EH (cell line): ENCODE data around the gene LYPD8.
"Not testable (repeated sequence)": the region's sequence is repeated elsewhere in the genome, so short reads cannot be mapped to it uniquely, and the experiment has no call there.

Experiments
- DNase-seq: peaks from one replicate; pipeline ENCODE4 v3.0.0-alpha.2; 2015; ENCODE audit warnings: low read depth

LYPD8 gene

GRCh38 chr1:248755517-248755916, at the start of gene LYPD8:
Gene LYPD8 (minus strand): TSS chr1:248755759. CDS start chr1:248751081, 4,678 bp downstream.
- DNase-seq: no peak

GRCh38 chr1:248804771-248805681, 49.5 kb upstream of the LYPD8 start:
- DNase-seq: no peak

GRCh38 chr1:248803501-248803900, 47.9 kb upstream of the LYPD8 start:
- DNase-seq: not testable (repeated sequence)

- DNase-seq: no peak
Measured at GRCh38 chr1:248802454-248802853, 46.9 kb upstream of the LYPD8 start.

GRCh38 chr1:248800459-248800858, 44.9 kb upstream of the LYPD8 start:
- no peak for DNase-seq

GRCh38 chr1:248798791-248799190, 43.2 kb upstream of the LYPD8 start:
- no peak for DNase-seq

GRCh38 chr1:248794663-248795062, 39.1 kb upstream of the LYPD8 start:
- not testable (repeated sequence) for DNase-seq

- no peak for DNase-seq
Measured at GRCh38 chr1:248793592-248793991, 38.0 kb upstream of the LYPD8 start.

- DNase-seq: no peak
Measured at GRCh38 chr1:248792342-248792741, 36.8 kb upstream of the LYPD8 start.

GRCh38 chr1:248791010-248791409, 35.5 kb upstream of the LYPD8 start:
- no peak for DNase-seq

- DNase-seq: no peak
Measured at GRCh38 chr1:248790456-248790855, 34.9 kb upstream of the LYPD8 start.

- DNase-seq: not testable (repeated sequence)
Measured at GRCh38 chr1:248789337-248789736, 33.8 kb upstream of the LYPD8 start.

GRCh38 chr1:248788327-248788726, 32.8 kb upstream of the LYPD8 start:
- no peak for DNase-seq

- no peak for DNase-seq
Measured at GRCh38 chr1:248787430-248787829, 31.9 kb upstream of the LYPD8 start.

- DNase-seq: no peak
Measured at GRCh38 chr1:248786156-248786555, 30.6 kb upstream of the LYPD8 start.

GRCh38 chr1:248783367-248783766, 27.8 kb upstream of the LYPD8 start:
- no peak for DNase-seq

GRCh38 chr1:248782416-248783141, 27.0 kb upstream of the LYPD8 start:
- no peak for DNase-seq

- DNase-seq: no peak
Measured at GRCh38 chr1:248779350-248779749, 23.8 kb upstream of the LYPD8 start.

- no peak for DNase-seq
Measured at GRCh38 chr1:248778906-248779305, 23.3 kb upstream of the LYPD8 start.

- no peak for DNase-seq
Measured at GRCh38 chr1:248776991-248777390, 21.4 kb upstream of the LYPD8 start.

- no peak for DNase-seq
Measured at GRCh38 chr1:248775441-248775840, 19.9 kb upstream of the LYPD8 start.

- no peak for DNase-seq
Measured at GRCh38 chr1:248759644-248760043, 4.1 kb upstream of the LYPD8 start.

GRCh38 chr1:248758352-248758751, 2.8 kb upstream of the LYPD8 start:
- no peak for DNase-seq
